GM12878 (cell line): ENCODE results near the gene AOAH. TPM values are rescaled to one million over a fixed set of nuclear protein-coding genes. Genes with fewer than 3 reads are reported as not detected.
A peak's percentile ranks its signal among the peaks of the same experiment; 100 is the strongest.

Experiments
- ATAC-seq: fragments of 200-7000 bp; cut with Tn5 transposase; 3 replicates; pipeline ENCODE4 v1.9.1; 2020; ENCODE audit warnings: mild to moderate bottlenecking, moderate library complexity
- BruUV-seq: library from RNA; stranded (reverse); fragments of 400-500 nt; replicated peaks from 2 replicates; lab custom pipeline; 2021; lab: Mats Ljungman, UMichigan
- CTCF ChIA-PET: fragments of 300-600 bp; sonication (Branson Sonifier 250); formaldehyde crosslinking; extraction: SDS; loops from one replicate; lab custom pipeline; 2021; ENCODE audit warnings: inconsistent platforms; lab: Yijun Ruan, JAX
- POLR2A ChIA-PET: fragments of 350-600 bp; formaldehyde crosslinking; extraction: SDS; loops from one replicate; lab custom pipeline; 2021; ENCODE audit warnings: inconsistent platforms; lab: Charles Lee
- RAD21 ChIA-PET: fragments of 300-600 bp; sonication (Branson Sonifier 250); formaldehyde crosslinking; loops from one replicate; lab custom pipeline; 2023; ENCODE audit warnings: antibody characterized with exemption; ENCODE audit not compliant: unreplicated experiment; lab: Charles Lee
- SMC1A ChIA-PET: fragments of 300-600 bp; sonication (Branson Sonifier 250); formaldehyde crosslinking; loops from one replicate; lab custom pipeline; 2023; ENCODE audit not compliant: unreplicated experiment, uncharacterized antibody; lab: Charles Lee
- DNase-seq: peaks from one replicate; pipeline ENCODE4 v3.0.0-alpha.2; 2011; ENCODE audit warnings: low read depth, low spot score
- FAIRE-seq: peaks from 3 replicates; lab custom pipeline; 2011; peaks lifted over from hg19 to GRCh38; lab: Jason Lieb, UNC
- H2AFZ ChIP-seq: 2 replicates; pipeline ENCODE4 v1.6.0; 2011; ENCODE audit warnings: low read depth, low read length, control low read depth; ENCODE audit not compliant: control insufficient read depth
- H3K27ac ChIP-seq: 2 replicates; pipeline ENCODE4 v1.5.1; 2011; ENCODE audit warnings: control low read depth; ENCODE audit not compliant: control insufficient read depth, insufficient read depth
- H3K27me3 ChIP-seq, 2 experiments: replicated peaks in 1 of 2; 2 replicates each; pipeline versions ENCODE4 v1.6.0 to v1.6.1; 2011; ENCODE audit warnings: low read length in 1 of 2; ENCODE audit not compliant: control insufficient read depth in 2 of 2, insufficient read depth in 2 of 2
- H3K36me3 ChIP-seq, 2 experiments: 2 replicates each; pipeline ENCODE4 v1.5.1; 2011; ENCODE audit warnings: low read length in 1 of 2; ENCODE audit not compliant: control insufficient read depth in 2 of 2, insufficient read depth in 2 of 2
- H3K4me1 ChIP-seq: 2 replicates; pipeline ENCODE4 v1.6.1; 2011; ENCODE audit warnings: mild to moderate bottlenecking, low read length, moderate library complexity, mixed read lengths; ENCODE audit not compliant: control insufficient read depth, insufficient read depth
- H3K4me2 ChIP-seq: 2 replicates; pipeline ENCODE4 v1.6.0; 2011; ENCODE audit warnings: control low read depth; ENCODE audit not compliant: control insufficient read depth, insufficient read depth
- H3K4me3 ChIP-seq: fragments of 200-600 bp; sonication (generic); 2 replicates; pipeline ENCODE4 v1.5.1; 2016
- H3K79me2 ChIP-seq: 2 replicates; pipeline ENCODE4 v1.6.0; 2011; ENCODE audit warnings: low read length; ENCODE audit not compliant: control insufficient read depth, insufficient read depth
- H3K9ac ChIP-seq: 2 replicates; pipeline ENCODE4 v1.8.0; 2011; ENCODE audit warnings: low read length, control low read depth, mixed read lengths; ENCODE audit not compliant: control insufficient read depth, insufficient read depth
- H3K9me3 ChIP-seq: replicated peaks from 3 replicates; pipeline ENCODE4 v1.5.1; 2011; ENCODE audit warnings: mild to moderate bottlenecking, low read length; ENCODE audit not compliant: control insufficient read depth, insufficient read depth
- H4K20me1 ChIP-seq: 2 replicates; pipeline ENCODE4 v1.6.0; 2011; ENCODE audit not compliant: control insufficient read depth, insufficient read depth
- FOS ChIP-seq: IDR thresholded peaks from 3 replicates; pipeline ENCODE4 v1.6.1; 2011; ENCODE audit warnings: borderline replicate concordance; ENCODE audit not compliant: insufficient read length; ENCODE audit errors: extremely low read depth
- MYB ChIP-seq: fragments of 150-350 bp; IDR thresholded peaks from 2 replicates; pipeline ENCODE4 v1.6.1; 2014; ENCODE audit warnings: mild to moderate bottlenecking, low read depth, low read length, borderline replicate concordance
- NKRF ChIP-seq: fragments of 450-650 bp; conservative IDR thresholded peaks from 2 replicates; pipeline ENCODE4 v1.6.1; 2017; ENCODE audit warnings: mild to moderate bottlenecking, moderate library complexity
- NR2C2 ChIP-seq: IDR thresholded peaks from 2 replicates; pipeline ENCODE4 v1.6.1; 2011; ENCODE audit warnings: borderline replicate concordance, low read depth; ENCODE audit not compliant: control insufficient read depth, insufficient read length
- REST ChIP-seq: IDR thresholded peaks from 2 replicates; pipeline ENCODE4 v1.6.1; 2012; ENCODE audit warnings: mild to moderate bottlenecking, low read depth, low read length
- RUNX3 ChIP-seq: IDR thresholded peaks from 2 replicates; pipeline ENCODE4 v1.6.1; 2012; ENCODE audit warnings: low read length, inconsistent platforms
- SPI1 ChIP-seq: IDR thresholded peaks from 2 replicates; pipeline ENCODE4 v1.6.1; 2011; ENCODE audit warnings: low read depth, mild to moderate bottlenecking, low read length, moderate library complexity, borderline replicate concordance; ENCODE audit not compliant: insufficient read depth
- WRNIP1 ChIP-seq: IDR thresholded peaks from 2 replicates; pipeline ENCODE4 v1.6.1; 2011; ENCODE audit warnings: low read depth, low read length, improper control_type of control experiment, borderline replicate concordance
- ZBTB33 ChIP-seq: fragments of 450-650 bp; IDR thresholded peaks from 2 replicates; pipeline ENCODE4 v1.6.1; 2017; ENCODE audit warnings: mild to moderate bottlenecking
- WGBS: methylation state at CpG from one replicate; pipeline ENCODE4 v1.1.6; 2016; ENCODE audit warnings: low lambda C conversion rate; ENCODE audit not compliant: insufficient replicate concordance, insufficient coverage; ENCODE audit errors: missing lambda C conversion rate; 5-methylcytosine and 5-hydroxymethylcytosine counted together
- in situ Hi-C: fragments of 300-500 bp; cut with MboI; formaldehyde crosslinking; loops from 9 replicates; pipeline ENCODE4 v1.14.3; 2018; ENCODE audit warnings: mixed read lengths
- intact Hi-C: fragments of 100-400 bp; cut with micrococcal nuclease; formaldehyde crosslinking; loops from one replicate; pipeline ENCODE4 v1.14.2; 2022; ENCODE audit not compliant: unreplicated experiment
- polyA plus RNA-seq, 11 experiments: library from polyadenylated mRNA; depleted of rRNA in 4 of 11; unstranded in 6 of 11; stranded (reverse) in 5 of 11; fragments of >200 nt; fragmentation: Nextera tagmentation in 4 of 11; fragmentation: Illumina TruSeq in 1 of 11; extraction: Ambion mirVana in 4 of 11; extraction: Trizol in 1 of 11; gene quantifications; 1 replicate in 1 of 11; 2 replicates in 10 of 11; pipeline versions ENCODE4 v1.2.1 to v1.2.3, GENCODE V29; 2011 to 2016; ENCODE audit warnings: inconsistent platforms in 2 of 11, missing spikeins in 2 of 11, low read depth in 1 of 11
- total RNA-seq, 4 experiments: library from RNA; depleted of rRNA in 3 of 4; stranded (reverse); fragments of >200 nt in 3 of 4; fragmentation: Illumina TruSeq in 1 of 4; extraction: Trizol in 1 of 4; gene quantifications; 2 replicates each; pipeline versions ENCODE4 v1.2.1 to v1.2.3, GENCODE V29; 2013 to 2021

Gene AOAH
- total and polyA plus RNA-seq, 10 of the 15 experiments (the other 5 are each of a cell fraction or from before 2014, with no cell fraction given) = 0.32 to 2.8 (median 1.4) TPM

- FAIRE-seq (no peak), ATAC-seq (peak; percentile 69), DNase-seq (no peak)
- intact Hi-C loops (no loop called here), in situ Hi-C loops (no loop called here)
- Histone ChIP-seq H3K27me3 (no peaks in the 10 kb centered on the region; a peak in 1 of 4 replicates), H3K4me1 (no peaks in the 10 kb centered on the region), H3K36me3 (no peaks in the 10 kb centered on the region), H4K20me1 (no peaks in the 10 kb centered on the region), H2AFZ (no peak overlapping the region), H3K4me3 (no peak overlapping the region), H3K9ac (no peak overlapping the region), H3K9me3 (no peaks in the 10 kb centered on the region), H3K79me2 (no peaks in the 10 kb centered on the region), H3K27ac (no peak overlapping the region), H3K4me2 (no peak overlapping the region)
- POLR2A ChIA-PET = no interaction called here
- RAD21 ChIA-PET = interaction anchor here (1.0 kb wide), 1 partner anchor 70 kb away, joined by 7 read pairs; no protein-coding TSS in a partner anchor
- BruUV-seq = no TSS peak
- 48% methylated on average over 5 of the region's 5 CpGs for WGBS
- CTCF ChIA-PET = interaction anchor here (1.4 kb wide), 1 partner anchor 69 kb away, joined by 5 read pairs; no protein-coding TSS in a partner anchor
- SMC1A ChIA-PET = no interaction called here
- no peak for TF ChIP-seq REST
- TF ChIP-seq NR2C2 = no peak
- TF ChIP-seq ZBTB33 = no peak
- TF ChIP-seq SPI1 = no peak
- TF ChIP-seq WRNIP1 = no peak
- no peak for TF ChIP-seq RUNX3
- no peak for TF ChIP-seq NKRF
- no peak for TF ChIP-seq MYB
- no peak for TF ChIP-seq FOS
- TF ChIP-seq, all 136 proteins: peak for 0
Observed at GRCh38 chr7:36600869-36601530, 123.3 kb downstream of the AOAH start.
